SU-DHL-6 (cell line): Measurements from ENCODE around the gene PDLIM5.

Experiments used
- EZH2phosphoT487 ChIP-seq: fragments of 200-600 bp; sonication (generic), shearing (Covaris generic); conservative IDR thresholded peaks from 2 replicates; pipeline ENCODE4 v1.6.1; 2018; ENCODE audit warnings: mild to moderate bottlenecking, antibody characterized with exemption, low read length, moderate library complexity, mixed read lengths
- TF ChIP-seq, protein P1 (sequence below): fragments of 200-600 bp; sonication (generic); IDR thresholded peaks from one replicate; pipeline ENCODE4 v1.5.1; 2017; ENCODE audit warnings: antibody characterized with exemption, mild to moderate bottlenecking, low read length, moderate library complexity; ENCODE audit not compliant: insufficient read depth, poor library complexity, severe bottlenecking

DNA sequence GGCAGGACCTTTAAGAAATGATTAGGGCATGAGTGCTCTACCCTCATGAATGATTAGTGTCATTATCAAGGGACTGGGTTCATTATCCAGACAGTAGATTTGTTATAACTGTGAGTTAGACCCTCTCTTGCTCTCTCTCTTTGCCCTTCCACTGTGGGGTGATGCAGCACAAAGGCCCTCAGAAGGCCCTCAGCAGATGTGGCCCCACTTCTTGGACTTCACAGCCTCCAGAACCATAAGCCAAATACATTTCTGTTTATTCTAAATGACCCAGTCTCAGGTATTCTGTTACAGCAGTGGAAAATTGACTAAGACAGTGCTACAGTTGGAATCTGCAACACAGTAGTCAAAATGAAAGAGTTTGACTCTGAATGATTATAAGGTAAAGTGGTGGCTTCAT lies 17.2 kb upstream of the PDLIM5 start:
- TF ChIP-seq EZH2phosphoT487, result no peak
- TF ChIP-seq, protein P1, sequence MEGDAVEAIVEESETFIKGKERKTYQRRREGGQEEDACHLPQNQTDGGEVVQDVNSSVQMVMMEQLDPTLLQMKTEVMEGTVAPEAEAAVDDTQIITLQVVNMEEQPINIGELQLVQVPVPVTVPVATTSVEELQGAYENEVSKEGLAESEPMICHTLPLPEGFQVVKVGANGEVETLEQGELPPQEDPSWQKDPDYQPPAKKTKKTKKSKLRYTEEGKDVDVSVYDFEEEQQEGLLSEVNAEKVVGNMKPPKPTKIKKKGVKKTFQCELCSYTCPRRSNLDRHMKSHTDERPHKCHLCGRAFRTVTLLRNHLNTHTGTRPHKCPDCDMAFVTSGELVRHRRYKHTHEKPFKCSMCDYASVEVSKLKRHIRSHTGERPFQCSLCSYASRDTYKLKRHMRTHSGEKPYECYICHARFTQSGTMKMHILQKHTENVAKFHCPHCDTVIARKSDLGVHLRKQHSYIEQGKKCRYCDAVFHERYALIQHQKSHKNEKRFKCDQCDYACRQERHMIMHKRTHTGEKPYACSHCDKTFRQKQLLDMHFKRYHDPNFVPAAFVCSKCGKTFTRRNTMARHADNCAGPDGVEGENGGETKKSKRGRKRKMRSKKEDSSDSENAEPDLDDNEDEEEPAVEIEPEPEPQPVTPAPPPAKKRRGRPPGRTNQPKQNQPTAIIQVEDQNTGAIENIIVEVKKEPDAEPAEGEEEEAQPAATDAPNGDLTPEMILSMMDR, result no peak
